ENCODE data around the gene DCP1B.

Gene DCP1B

DNA sequence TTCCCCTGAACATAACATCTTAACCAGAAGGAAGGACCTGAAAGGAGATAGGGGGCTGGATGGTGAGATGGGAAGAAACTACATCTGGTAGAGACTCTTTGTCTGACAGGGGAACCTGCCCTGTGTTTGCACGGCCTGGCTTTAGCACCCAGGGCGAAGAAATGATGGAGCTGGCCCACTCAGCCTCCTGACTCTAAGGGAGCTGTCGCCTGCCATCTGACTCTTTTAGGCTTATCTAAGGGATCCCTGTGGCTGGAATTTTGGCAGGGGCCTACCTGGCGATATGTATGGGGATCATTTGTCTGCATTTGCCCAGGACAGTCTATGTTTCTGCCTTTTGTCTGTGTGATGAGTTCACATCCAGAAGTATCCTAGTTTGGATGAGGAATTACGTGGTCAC, 70.2 kb downstream of the DCP1B start:
- DNase-seq = no peak

DNA sequence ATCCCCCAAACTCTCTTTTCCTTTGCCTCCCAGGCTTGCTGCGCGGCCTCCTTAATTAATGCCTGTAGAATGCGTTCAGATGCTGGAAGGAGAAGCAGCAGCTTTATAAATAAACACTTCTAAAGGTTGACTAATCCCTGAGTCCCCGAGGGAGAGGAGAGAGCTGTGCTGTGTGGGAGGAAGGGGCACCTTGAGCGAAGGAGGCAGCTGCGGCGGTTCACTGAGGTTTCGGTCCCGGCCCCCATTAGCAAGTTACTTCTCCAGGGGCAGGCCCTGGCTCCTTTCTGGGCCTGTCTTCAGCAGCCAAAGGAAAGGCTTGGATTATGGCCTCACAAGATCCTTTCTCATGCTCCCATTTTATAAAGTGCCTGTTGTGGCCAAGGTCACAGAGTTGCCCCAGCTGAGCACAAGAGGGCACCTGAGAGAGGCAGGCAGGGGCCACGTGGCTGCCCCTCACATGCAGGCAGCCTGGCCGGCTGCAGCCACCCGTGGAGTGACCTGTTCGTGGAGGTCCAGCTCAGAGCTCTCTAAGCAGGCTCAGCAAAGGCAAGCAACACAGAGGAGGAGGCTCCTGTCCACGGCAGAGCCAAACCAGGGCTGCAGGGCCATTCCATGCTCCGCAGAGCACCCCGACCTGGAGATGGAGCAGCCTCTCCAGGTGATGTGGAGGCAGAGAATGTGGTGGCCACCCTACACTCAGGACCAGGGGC, 70.8 kb downstream of the DCP1B start:
- DNase-seq = no peak

DNA sequence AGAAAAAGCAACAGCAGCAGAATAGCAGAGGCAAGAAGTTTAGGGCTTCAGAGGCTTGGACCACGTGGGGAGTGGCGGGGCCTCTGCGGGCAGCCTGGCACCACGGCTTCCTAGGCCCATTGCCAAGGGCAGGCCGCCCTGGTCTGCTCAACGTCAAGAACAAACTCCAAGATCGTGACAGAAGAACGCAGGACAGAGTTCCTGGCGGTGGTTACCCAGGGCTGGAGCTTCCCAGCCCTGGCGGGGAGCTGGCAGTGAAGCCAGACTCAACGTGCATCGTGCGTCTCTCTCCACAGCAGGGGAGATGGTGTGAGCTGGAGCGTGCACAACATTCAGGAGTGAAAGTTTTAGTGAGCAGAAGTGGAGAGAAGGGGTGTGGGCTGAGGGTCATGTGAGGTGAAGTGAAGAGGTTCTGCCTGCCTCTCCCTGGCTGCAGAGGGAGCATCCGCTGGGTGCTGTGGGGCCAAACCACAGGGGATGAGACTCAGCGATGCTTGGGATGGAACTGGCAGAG, 71.9 kb downstream of the DCP1B start:
- DNase-seq = no peak

DNA sequence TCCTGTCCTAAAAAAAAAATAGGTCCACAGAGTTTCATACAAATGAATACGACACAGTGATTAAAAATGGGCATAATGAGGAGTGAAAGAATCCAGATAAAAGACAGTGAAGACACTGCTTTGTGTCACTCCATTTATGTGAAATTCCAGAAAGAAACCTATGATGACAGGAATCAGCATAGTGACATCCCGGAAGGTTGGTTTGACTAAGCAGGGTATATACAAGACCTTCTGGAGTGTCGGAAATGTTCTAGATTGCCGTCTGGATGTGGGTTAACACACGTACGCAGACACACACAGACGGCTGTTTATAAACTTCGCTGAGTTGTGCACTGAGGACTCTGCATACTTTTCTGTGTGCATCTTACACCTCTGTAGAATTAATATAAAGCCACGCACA, 72.6 kb downstream of the DCP1B start:
- no peak for DNase-seq

DNA sequence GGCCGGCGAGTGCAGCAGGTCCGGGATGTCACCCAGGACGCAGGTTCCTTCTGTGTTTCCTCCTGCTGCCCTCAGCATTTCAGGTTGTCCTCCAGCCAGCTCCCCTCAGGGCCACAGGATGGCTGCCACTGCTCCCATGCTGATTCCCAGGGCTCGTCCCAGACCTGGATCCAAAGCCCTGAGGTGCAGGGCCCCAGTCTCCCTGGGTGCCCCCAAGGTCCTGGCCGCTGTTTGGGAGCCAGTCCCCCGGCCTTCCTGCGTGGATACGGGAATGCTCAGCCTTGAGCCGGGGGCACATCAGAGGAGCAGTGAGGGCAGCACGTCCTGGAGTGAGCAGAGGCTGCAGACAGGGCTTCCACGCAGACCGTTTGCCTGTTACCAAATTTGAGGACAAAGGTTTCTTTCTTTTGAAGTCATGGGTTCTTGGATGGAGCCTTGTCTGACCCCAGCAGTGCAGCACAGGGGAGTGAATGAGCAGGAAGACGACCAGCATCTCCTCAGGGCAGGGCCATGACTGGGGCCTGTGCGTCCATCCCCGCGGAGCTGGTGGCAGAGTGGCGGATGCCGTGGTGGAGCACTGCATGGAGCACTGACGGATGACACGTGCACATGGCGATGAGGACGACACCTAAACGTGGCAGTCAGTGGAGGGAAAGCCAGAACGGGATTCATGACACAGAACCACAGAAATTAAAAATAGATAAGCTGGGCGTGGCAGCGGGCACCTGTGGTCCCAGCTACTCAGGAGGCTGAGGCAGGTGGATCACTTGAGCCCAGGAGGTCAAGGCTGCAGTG, 73.3 kb downstream of the DCP1B start:
- DNase-seq = no peak

DNA sequence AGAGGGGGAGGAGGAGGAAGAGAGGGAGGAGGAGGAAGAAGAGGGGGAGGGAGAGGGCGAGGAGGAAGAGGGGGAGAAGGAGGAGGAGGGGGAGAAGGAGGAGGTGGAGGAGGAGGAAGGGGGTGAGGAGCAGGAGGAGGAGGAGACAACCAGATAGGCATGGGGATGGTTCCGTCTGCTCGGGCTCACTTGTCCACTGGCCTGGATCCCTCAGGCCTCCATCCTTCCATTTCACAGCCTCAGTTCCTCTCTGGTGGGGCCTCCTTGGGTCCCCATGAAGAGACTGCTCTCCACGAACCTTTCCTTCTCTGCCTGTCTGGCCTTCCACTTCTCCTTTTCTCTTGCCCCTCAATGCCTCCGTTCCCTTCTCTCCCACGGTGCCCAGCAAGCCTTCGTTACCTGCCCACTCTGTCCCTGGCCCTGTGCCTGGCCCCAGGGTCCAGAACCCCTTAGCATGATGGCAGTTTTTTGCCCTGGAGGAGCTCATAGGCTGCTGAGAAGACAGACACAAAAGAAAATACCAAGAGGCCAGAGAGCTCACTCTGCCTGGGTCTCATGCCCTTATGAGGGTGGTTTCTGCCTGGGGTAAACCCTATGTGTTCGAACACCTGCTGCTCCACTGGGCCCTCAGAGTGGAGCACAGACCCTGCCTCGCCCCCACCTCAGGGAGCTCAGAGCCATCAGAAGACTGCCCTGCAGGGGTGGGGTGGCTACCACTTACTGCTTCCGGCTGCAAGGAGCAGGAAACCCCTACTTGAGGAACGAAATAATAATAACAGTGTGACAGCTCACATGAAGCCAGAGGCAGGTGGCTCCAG, 74.1 kb downstream of the DCP1B start:
- DNase-seq = no peak

DNA sequence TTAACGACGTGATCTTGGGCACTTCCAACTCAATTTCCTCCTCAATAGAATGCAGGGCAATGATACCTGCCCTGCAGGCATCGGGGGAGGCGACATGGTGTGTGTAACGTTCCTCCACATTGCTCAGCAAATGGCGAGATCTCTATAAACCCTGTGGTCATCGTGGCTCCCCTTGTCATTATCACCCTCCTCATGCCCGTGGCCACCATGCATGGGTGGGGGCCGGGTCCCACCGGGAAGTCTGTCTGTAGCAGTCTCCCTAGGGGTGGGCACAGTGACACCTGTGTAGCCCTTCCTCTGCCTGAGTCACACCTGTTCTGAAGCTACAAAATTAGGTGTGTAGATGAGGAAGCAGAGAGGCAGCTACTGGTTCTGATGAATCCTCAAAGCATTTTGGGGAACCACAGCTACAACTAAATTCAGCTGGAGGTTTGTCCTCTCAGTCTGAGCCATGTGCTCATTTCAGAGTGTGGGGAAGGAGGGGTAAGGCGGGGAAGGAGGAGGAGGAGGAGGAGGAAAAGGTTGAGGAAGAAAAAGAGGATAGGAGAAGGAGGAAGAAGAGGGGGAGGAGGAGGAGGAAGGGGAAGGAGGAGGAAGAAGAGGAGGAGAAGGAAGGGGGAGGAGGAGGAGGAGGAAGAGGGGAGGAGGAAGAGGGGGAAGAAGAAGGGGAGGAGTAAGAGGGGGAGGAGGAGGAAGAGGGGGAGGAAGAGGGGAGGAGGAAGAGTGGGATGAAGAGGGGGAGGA, 74.8 kb downstream of the DCP1B start:
- DNase-seq = no peak

DNA sequence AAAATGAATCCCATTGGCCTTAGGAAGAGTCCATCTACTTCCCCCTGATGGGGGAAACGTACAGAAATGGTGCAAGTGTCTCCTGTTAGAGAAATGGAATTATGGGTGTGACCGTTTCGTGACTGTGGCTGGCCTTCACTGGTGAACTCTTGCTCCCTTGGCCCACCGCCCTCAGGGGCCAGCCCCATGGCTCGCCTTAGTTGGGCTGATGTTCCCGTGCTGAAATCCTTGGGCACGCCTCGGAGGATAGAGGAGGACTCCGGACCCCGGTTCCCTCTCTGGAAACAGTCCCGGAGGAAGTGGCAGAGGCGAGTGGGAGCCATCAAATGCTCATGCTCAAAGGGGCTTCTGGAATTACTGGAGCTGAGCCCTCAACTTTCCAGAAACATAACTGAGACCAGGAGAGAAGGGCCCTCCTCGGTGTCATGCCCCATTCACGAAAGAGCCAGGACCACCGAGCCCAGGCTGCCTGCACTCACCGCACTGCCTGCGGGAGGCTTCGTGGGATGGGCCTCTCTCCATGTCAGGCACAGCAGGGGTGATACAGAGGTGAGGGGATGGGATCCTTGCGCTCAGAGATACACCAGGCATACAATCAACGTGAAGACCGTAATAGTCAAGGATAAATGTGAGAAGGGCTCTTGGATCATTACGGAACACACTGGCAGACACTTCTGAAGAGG, 75.7 kb downstream of the DCP1B start:
- DNase-seq = no peak

DNA sequence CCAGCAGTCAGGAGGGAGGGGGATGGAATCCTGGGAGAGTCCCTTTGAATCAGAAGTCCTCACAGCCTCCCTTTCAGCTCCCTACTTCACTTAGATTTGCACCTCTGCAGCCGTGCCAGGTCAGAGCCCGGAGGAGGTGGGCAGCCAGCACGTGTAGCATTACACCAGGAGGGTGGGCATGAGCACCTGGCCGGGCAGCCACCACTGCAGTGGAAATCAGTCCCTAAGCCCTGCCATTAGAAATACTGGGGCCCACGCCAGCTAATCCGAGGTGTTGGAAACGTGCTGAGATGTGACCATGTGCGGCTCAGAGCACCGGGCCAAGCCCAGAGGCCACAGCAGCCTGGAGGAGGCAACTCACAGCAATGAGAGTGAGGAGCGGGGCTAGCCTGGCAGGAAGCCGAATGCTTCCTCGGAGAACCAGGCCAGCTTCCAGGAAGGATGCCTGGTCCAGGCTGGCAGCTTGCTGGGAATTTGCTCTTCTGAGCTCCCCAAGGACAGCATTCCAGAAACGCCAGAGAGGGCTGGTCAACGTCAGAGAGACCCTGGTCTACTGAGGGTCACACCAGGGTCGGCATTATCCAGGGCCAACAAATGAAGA, 76.4 kb downstream of the DCP1B start:
- DNase-seq = no peak

DNA sequence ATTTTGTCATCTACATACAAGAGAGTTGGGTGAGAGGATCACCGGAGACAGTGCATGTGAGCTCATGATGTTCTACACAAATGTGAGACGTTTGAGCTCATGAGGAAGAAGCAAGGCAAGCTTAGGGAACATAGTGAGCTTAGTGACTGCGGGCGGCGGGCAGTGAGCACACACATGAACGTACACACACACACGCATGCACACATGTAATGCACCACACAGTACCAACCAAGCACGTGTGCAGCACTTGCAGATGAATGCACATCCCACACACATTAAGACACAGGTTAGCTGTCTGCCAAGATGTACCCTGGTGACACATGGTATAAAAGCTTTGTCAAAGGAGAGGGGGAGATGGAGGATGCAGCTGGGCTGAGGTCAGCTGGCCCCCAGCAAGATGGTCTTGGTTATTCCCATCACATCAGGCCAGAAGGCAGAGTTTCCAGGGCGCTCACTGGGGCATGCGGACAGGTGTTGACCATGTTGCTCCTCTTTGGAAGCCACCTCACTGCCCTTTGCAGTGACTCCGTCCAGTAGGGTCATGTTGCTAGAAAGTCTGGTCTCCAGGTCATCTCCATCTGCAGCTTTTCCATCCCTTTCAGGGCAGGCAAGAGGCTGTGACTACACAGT, 77.1 kb downstream of the DCP1B start:
- DNase-seq = no peak

DNA sequence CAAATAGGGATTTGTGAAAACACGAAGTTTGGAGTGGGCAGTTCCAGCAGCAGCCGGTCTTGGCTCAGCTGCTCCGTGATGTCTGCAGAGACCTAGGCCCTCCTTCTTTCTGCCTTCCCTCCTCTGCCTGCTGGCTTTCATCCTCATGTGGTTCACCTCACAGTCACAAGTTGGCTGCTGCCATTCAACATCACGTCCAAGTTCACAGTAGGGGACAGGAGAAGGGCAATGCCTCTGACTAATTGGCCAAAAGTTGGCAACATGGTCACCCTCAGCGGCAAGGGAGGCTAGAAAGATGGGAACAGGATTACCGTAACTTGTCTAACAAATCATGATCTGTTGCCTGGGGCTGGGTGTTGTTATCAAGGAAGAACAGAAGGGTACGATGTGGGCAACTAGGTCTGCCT, 78.0 kb downstream of the DCP1B start:
- no peak for DNase-seq

DNA sequence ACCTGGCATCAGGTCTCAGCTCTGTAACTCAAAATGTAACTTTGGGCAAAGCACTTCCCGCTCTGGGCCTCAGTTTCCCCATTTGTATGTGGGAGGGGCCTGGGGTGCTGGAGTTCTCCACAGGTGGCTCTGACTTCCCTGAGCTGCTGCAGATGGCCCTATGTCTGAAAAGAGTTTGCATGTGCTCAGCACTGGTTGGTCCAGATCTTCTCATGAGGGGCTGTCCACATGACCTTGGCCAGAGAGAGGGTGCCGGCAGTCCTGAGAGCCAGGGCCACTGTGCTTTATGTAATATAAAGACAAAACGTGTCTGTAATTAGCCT, 78.6 kb downstream of the DCP1B start:
- DNase-seq = no peak

DNA sequence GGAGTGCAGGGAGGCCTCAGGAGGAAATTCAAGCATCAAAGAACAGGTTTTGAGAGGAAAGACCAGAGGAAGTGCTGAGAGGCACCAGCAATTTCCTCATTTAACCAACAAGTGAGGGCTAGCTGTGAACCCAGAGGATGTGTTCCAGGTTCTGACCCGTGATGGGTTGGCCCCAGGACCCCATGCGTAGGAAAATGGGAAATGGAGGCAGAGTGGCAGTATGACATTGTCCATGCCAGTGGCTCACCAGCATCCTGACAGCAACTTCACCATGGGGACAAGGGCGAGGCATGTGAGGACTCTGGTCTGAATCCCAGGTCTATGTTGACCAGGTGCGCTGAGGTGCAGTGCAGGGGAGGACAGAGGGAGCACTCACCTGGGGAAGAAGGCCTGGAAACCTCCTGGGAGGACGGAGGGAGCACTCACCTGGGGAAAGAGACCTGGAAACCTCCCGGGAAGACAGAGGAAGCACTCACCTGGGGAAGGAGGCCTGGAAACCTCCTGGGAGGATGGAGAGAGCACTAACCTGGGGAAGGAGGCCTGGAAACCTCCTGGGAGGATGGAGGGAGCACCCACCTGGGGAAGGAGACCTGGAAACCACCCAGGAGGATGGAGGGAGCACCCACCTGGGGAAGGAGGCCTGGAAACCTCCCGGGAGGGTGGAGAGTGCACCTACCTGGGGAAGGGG, 79.1 kb downstream of the DCP1B start:
- no peak for DNase-seq

DNA sequence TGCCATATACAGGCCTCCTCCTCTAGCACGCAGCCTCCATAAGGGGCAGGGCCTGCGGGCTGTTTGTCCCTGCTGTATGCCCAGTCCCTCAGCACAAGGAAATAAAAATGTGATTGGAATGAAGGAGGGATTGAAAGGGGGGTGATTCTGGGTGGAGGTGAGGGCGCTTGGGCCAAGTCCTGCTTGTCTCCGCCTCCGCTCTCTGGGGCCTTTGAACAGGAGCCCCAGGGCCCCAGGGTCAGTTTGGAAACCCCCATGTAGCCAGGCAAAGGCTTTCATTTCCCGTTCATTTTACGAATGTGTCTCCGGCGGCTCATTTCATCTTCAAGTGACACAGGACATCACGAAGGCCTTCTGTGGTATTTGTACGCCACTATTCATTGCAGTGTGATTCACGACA, 81.3 kb downstream of the DCP1B start:
- DNase-seq = no peak

DNA sequence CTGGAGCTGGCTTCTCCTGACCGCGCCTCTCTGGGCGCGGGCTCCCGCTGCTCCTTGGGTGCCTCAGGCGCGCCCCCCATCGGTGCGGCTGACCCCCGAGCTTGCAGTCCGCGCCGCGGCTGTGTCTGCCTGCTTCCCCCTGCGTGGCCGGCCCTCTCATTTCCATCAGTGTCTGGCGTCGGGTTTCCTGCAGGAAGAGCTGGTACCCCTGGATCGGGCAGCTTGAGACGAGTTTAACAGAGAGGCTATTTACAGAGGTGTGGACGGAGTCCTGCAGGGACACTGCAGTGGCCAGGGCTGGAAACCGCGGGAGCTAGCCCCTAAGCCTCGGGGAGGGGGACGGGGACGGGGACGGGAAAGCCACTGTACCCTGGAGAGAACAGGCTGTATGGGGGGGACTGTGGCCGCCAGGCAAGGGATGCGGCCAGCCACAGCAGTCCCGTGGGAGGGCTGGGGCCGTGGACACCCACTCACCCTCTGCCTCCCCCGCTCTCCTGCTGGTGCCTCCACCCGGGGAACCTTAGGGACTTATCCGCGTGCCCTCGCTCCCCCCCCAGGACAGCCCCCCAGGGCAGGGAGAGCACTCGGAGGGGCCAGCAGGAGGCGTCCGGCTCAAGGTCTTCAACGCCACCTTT, 82.1 kb downstream of the DCP1B start:
- DNase-seq = no peak

DNA sequence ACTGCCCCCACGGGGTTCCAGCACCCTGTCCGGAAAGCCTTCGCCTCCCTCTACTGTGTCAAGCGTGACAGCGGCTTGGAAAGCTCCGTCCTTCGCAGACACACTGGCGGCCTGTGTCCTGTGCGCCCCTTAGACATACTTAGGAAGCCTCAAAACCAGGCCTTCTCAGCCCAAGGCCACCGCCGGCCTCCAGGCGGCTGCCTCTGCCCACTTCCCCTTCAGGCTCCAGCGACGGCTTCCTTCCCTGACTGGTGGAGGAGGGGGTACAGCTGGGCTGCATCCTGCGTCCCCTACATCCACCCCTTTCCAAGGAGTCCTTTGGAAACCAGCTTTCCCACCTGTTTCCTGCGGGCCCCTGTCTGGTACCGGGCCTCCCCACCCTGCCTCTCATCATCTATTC, 83.3 kb downstream of the DCP1B start:
- DNase-seq = no peak

DNA sequence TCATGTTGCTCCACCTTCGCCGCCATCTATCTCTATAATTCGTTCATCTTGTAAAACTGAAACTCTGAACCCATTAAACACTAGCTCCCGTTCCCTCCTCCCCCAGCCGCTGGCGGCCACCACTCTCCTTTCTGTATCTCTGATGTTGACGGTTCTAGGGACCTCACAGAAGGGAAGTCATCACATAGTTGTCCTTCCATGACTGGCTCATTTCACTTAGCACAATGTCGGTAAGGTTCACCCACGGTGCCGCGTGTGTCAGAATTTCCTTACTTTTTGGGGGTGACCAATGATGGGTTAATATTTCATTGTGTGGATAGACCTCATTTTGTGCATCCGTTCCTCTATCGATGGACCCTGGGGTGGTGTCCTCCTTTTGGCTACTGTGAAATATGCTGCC, 83.8 kb downstream of the DCP1B start:
- no peak for DNase-seq

DNA sequence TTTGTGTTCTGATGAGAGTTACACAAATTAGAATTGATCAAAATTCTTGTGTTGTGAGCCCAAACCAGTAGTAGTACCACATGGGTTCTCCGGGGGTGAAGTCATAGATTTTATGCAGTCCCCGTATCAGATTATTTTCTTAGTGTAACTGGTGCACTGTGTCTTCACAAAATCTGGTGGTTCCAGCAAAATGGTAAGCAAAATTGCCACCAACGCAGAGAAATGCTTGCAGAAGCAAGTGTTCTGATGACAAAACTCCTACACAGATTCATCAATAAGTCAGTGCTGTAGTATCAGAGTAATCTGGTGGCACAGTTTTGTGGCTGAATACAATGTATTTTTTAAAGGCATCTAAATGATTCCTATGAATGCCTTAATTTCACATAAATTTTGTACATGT, 84.5 kb downstream of the DCP1B start:
- no peak for DNase-seq

DNA sequence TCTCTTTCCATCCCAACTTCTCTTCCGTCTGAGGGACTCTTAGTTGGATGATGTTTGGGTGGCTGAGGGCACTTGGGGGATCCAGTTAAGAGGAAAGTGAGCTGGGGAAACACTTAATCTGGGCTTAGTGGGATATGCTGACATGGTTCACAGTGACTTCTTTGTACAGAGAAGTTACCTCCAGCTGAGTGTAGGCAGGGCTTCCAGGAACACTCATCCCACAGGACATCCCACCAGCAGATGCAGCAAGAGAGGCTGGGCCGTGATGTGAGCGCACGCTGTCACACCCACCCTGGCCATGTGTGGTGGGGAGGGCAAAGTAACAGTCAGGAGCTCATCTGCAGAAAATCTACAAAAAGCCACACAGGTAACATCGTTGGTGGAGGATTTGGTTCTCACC, 85.0 kb downstream of the DCP1B start:
- no peak for DNase-seq

DNA sequence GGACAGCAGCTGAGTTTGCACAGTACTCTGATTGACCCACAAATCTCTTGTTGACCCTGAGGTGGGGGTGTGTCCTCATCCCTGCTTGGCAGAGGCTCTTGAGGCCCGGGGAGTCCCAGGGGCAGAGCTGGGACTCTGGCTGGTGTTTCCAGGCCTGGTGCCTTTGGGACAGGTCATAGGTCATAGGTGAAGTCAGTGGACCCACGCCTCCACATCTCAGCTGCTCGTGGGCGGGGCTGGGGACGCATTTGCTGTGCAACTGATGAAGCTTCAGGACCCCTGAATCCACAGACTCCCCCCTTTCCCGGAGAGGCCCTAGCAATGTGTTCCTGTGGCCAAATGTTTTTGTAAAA, 85.4 kb downstream of the DCP1B start:
- DNase-seq = no peak

Data from NCI-H2227 treated with DMSO at 0.1 percent for 48 hours (cell line).